K562 (cell line): Measurements from ENCODE around the gene ALKBH2. TPM values are rescaled to one million over a fixed set of nuclear protein-coding genes. Genes with fewer than 3 reads are reported as not detected.
A peak's percentile ranks its signal among the peaks of the same experiment; 100 is the strongest.

Experiments used
- CCAR2 ChIP-seq: fragments of 200-400 bp; formaldehyde crosslinking; IDR thresholded peaks from 2 replicates; pipeline ENCODE4 v1.6.1; 2017; ENCODE audit warnings: mild to moderate bottlenecking, low read depth, low read length
- CCNT2 ChIP-seq: IDR thresholded peaks from 2 replicates; pipeline ENCODE4 v1.6.1; 2011; ENCODE audit warnings: borderline replicate concordance, low read depth, mild to moderate bottlenecking, moderate library complexity, mixed read lengths, low read length; ENCODE audit not compliant: insufficient read length; ENCODE audit errors: extremely low read depth
- FOXJ2 ChIP-seq: fragments of 200-800 bp; sonication (Bioruptor generic); IDR thresholded peaks from 2 replicates; pipeline ENCODE4 v1.6.1; 2016; ENCODE audit warnings: missing genetic modification characterization, missing compliant biosample characterization
- HNRNPK ChIP-seq: fragments of 200-400 bp; formaldehyde crosslinking; IDR thresholded peaks from one replicate; pipeline ENCODE4 v1.6.1; 2018; ENCODE audit warnings: mild to moderate bottlenecking, low read depth, low read length; ENCODE audit not compliant: poor library complexity, severe bottlenecking
- JUND ChIP-seq, 2 experiments: IDR thresholded peaks; 2 replicates in 1 of 2; 3 replicates in 1 of 2; pipeline ENCODE4 v1.6.1; 2011; ENCODE audit warnings: borderline replicate concordance in 2 of 2, low read depth in 2 of 2, low read length in 2 of 2, improper control_type of control experiment in 1 of 2, missing biosample characterization in 1 of 2, missing genetic modification characterization in 1 of 2, missing genetic modification reagents in 1 of 2
- MCM3 ChIP-seq: fragments of 450-650 bp; IDR thresholded peaks from 2 replicates; pipeline ENCODE4 v1.6.1; 2016
- MIER1 ChIP-seq: fragments of 450-650 bp; IDR thresholded peaks from 2 replicates; pipeline ENCODE4 v1.6.1; 2016; ENCODE audit warnings: antibody characterized with exemption, mild to moderate bottlenecking, low read depth
- NCOA1 ChIP-seq: fragments of 450-650 bp; IDR thresholded peaks from 2 replicates; pipeline ENCODE4 v1.6.1; 2016; ENCODE audit warnings: low read depth
- PHB ChIP-seq: fragments of 250-450 bp; sonication (Bioruptor Pico); IDR thresholded peaks from 2 replicates; pipeline ENCODE4 v1.5.0; 2021
- SETDB1 ChIP-seq: IDR thresholded peaks from one replicate; pipeline ENCODE4 v1.6.1; 2012; ENCODE audit warnings: low read length, control low read depth, inconsistent platforms
- SMAD4 ChIP-seq: fragments of 250-450 bp; sonication (Bioruptor Pico); conservative IDR thresholded peaks from 2 replicates; pipeline ENCODE4 v1.8.0; 2021; ENCODE audit warnings: inconsistent platforms, mild to moderate bottlenecking, moderate library complexity
- ZBTB17 ChIP-seq: fragments of 450-650 bp; formaldehyde crosslinking; IDR thresholded peaks from 2 replicates; pipeline ENCODE4 v1.4.0; 2020; ENCODE audit warnings: mild to moderate bottlenecking
- ZNF12 ChIP-seq: sonication (generic); formaldehyde crosslinking; IDR thresholded peaks from 2 replicates; pipeline ENCODE4 v1.4.0; 2020; ENCODE audit warnings: mild to moderate bottlenecking, missing genetic modification reagents
- ZNF175 ChIP-seq: fragments of 200-800 bp; sonication (Bioruptor generic); IDR thresholded peaks from 2 replicates; pipeline ENCODE4 v1.6.1; 2016; ENCODE audit warnings: low read depth, mild to moderate bottlenecking, missing genetic modification characterization, missing compliant biosample characterization
- ZNF24 ChIP-seq: fragments of 450-650 bp; IDR thresholded peaks from 2 replicates; pipeline ENCODE4 v1.6.1; 2016
- ZNF431 ChIP-seq: sonication (generic); formaldehyde crosslinking; IDR thresholded peaks from 2 replicates; pipeline ENCODE4 v1.8.0; 2022; ENCODE audit warnings: mild to moderate bottlenecking, missing genetic modification reagents
- polyA plus RNA-seq, 8 experiments: library from polyadenylated mRNA; depleted of rRNA in 4 of 8; stranded (reverse) in 5 of 8; unstranded in 3 of 8; fragments of >200 nt; fragmentation: Nextera tagmentation in 2 of 8; fragmentation: Illumina TruSeq in 1 of 8; extraction: Ambion mirVana in 2 of 8; extraction: Trizol in 1 of 8; gene quantifications; 2 replicates each; pipeline versions ENCODE4 v1.2.1 to v1.2.3, GENCODE V29; 2011 to 2014; ENCODE audit warnings: inconsistent platforms in 1 of 8, missing spikeins in 1 of 8
- total RNA-seq, 7 experiments: library from RNA; depleted of rRNA in 6 of 7; stranded (reverse); fragments of >200 nt in 6 of 7; fragmentation: Illumina TruSeq in 2 of 7; extraction: Trizol in 2 of 7; gene quantifications; 2 replicates each; pipeline versions ENCODE4 v1.2.1 to v1.2.3, GENCODE V29; 2011 to 2021; ENCODE audit warnings: low replicate concordance in 1 of 7
- TF ChIP-seq, protein P1 (sequence below): fragments of 150-350 bp; IDR thresholded peaks from 2 replicates; pipeline ENCODE4 v1.6.1; 2014; ENCODE audit warnings: low read depth, mild to moderate bottlenecking, low read length, borderline replicate concordance
- TF ChIP-seq, protein P2 (sequence below): fragments of 450-650 bp; formaldehyde crosslinking; IDR thresholded peaks from 2 replicates; pipeline ENCODE4 v1.4.0; 2022; ENCODE audit warnings: missing genetic modification characterization
- TF ChIP-seq, protein P3 (sequence below): fragments of 450-650 bp; formaldehyde crosslinking; IDR thresholded peaks from 2 replicates; pipeline ENCODE4 v1.4.0; 2022; ENCODE audit warnings: mild to moderate bottlenecking, moderate library complexity
- TF ChIP-seq, protein P4 (sequence below): fragments of 250-450 bp; sonication (Bioruptor Pico); IDR thresholded peaks from 2 replicates; pipeline ENCODE4 v1.8.0; 2021; ENCODE audit warnings: moderate library complexity, mild to moderate bottlenecking, inconsistent platforms

Gene ALKBH2
- total and polyA plus RNA-seq, 9 of the 15 experiments (the other 6 are each of a cell fraction or from before 2014, with no cell fraction given), result 5.9 to 56.1 (median 41.9) TPM

DNA sequence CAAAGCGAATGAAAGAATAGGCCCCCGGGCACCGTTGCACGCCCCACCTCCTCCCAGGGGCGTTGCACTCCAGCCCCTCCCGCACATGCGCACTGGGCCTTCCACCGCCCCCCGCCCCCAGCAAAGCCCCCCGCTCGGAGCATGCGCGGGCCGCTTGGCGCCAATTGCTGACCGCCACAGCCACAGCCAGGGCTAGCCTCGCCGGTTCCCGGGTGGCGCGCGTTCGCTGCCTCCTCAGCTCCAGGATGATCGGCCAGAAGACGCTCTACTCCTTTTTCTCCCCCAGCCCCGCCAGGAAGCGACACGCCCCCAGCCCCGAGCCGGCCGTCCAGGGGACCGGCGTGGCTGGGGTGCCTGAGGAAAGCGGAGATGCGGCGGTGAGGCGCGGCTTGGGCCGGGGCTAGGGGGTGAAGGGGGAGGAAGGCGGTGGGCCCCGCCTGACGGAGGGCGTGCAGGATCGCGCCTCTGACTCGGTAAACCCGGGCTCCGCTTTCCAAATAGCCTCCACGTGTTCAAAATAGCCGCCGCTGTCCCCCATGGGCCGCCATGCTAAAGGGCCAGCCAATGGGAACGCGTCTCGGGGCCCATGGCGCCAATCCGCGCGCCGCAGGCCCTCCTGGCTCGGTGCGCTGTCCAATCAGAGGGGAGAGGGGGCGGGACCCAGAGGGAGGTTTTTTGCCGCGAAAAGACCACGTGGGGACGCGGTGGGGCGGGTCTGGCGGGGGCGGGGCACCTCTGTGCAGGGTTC lies 4.3 kb upstream of the ALKBH2 start, which contains the start of gene UNG (continued):
- TF ChIP-seq ZNF431 (CRISPR knock-in tag), result no peak
- TF ChIP-seq SMAD4 (CRISPR knock-in tag), result no peak
- no peak for TF ChIP-seq FOXJ2
- no peak for TF ChIP-seq ZNF12 (CRISPR knock-in tag)
- TF ChIP-seq MIER1, result no peak
- no peak for TF ChIP-seq ZNF24
- no peak for TF ChIP-seq HNRNPK
- TF ChIP-seq PHB (CRISPR knock-in tag), result no peak
- TF ChIP-seq NCOA1, result no peak
- TF ChIP-seq, protein P1, sequence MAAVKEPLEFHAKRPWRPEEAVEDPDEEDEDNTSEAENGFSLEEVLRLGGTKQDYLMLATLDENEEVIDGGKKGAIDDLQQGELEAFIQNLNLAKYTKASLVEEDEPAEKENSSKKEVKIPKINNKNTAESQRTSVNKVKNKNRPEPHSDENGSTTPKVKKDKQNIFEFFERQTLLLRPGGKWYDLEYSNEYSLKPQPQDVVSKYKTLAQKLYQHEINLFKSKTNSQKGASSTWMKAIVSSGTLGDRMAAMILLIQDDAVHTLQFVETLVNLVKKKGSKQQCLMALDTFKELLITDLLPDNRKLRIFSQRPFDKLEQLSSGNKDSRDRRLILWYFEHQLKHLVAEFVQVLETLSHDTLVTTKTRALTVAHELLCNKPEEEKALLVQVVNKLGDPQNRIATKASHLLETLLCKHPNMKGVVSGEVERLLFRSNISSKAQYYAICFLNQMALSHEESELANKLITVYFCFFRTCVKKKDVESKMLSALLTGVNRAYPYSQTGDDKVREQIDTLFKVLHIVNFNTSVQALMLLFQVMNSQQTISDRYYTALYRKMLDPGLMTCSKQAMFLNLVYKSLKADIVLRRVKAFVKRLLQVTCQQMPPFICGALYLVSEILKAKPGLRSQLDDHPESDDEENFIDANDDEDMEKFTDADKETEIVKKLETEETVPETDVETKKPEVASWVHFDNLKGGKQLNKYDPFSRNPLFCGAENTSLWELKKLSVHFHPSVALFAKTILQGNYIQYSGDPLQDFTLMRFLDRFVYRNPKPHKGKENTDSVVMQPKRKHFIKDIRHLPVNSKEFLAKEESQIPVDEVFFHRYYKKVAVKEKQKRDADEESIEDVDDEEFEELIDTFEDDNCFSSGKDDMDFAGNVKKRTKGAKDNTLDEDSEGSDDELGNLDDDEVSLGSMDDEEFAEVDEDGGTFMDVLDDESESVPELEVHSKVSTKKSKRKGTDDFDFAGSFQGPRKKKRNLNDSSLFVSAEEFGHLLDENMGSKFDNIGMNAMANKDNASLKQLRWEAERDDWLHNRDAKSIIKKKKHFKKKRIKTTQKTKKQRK, result peak; percentile 58; the same call in 1 of the 2 replicates
- TF ChIP-seq CCNT2, result no peak
- peak; percentile 16; the same call in 1 of the 2 replicates for TF ChIP-seq JUND (IDR thresholded peaks at IDR 0.05; ENCODE audit: borderline replicate concordance, low read depth, low read length)
- no peak for TF ChIP-seq JUND (tag; IDR thresholded peaks at IDR 0.05; ENCODE audit: borderline replicate concordance, low read depth, low read length)
- TF ChIP-seq, protein P2, sequence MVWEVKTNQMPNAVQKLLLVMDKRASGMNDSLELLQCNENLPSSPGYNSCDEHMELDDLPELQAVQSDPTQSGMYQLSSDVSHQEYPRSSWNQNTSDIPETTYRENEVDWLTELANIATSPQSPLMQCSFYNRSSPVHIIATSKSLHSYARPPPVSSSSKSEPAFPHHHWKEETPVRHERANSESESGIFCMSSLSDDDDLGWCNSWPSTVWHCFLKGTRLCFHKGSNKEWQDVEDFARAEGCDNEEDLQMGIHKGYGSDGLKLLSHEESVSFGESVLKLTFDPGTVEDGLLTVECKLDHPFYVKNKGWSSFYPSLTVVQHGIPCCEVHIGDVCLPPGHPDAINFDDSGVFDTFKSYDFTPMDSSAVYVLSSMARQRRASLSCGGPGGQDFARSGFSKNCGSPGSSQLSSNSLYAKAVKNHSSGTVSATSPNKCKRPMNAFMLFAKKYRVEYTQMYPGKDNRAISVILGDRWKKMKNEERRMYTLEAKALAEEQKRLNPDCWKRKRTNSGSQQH (CRISPR knock-in tag), result no peak
- TF ChIP-seq, protein P3, sequence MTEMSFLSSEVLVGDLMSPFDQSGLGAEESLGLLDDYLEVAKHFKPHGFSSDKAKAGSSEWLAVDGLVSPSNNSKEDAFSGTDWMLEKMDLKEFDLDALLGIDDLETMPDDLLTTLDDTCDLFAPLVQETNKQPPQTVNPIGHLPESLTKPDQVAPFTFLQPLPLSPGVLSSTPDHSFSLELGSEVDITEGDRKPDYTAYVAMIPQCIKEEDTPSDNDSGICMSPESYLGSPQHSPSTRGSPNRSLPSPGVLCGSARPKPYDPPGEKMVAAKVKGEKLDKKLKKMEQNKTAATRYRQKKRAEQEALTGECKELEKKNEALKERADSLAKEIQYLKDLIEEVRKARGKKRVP (CRISPR knock-in tag), result no peak
- no peak for TF ChIP-seq ZNF175 (CRISPR knock-in tag)
- TF ChIP-seq CCAR2, result no peak
- TF ChIP-seq SETDB1, result no peak
- TF ChIP-seq ZBTB17 (CRISPR knock-in tag), result no peak
- TF ChIP-seq MCM3, result no peak
- TF ChIP-seq, protein P4, sequence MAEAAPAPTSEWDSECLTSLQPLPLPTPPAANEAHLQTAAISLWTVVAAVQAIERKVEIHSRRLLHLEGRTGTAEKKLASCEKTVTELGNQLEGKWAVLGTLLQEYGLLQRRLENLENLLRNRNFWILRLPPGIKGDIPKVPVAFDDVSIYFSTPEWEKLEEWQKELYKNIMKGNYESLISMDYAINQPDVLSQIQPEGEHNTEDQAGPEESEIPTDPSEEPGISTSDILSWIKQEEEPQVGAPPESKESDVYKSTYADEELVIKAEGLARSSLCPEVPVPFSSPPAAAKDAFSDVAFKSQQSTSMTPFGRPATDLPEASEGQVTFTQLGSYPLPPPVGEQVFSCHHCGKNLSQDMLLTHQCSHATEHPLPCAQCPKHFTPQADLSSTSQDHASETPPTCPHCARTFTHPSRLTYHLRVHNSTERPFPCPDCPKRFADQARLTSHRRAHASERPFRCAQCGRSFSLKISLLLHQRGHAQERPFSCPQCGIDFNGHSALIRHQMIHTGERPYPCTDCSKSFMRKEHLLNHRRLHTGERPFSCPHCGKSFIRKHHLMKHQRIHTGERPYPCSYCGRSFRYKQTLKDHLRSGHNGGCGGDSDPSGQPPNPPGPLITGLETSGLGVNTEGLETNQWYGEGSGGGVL (CRISPR knock-in tag), result no peak
